Erythroblast (primary cell): Measurements from ENCODE around the gene RORB.

Experiments used
- GATA1 ChIP-seq: IDR thresholded peaks from 2 replicates; pipeline ENCODE4 v1.6.1; 2011; ENCODE audit warnings: low read depth, mild to moderate bottlenecking, control low read depth, low read length, moderate library complexity
- POLR2A ChIP-seq: IDR thresholded peaks from 2 replicates; pipeline ENCODE4 v1.6.1; 2011; ENCODE audit warnings: mild to moderate bottlenecking, low read length

GRCh38 chr9:74534841-74535240 lies 37.7 kb downstream of the RORB start:
- TF ChIP-seq POLR2A (no peak), GATA1 (no peak)
